ENCODE data around the gene IREB2.

Gene IREB2

GRCh38 chr15:78405336-78405924 is 32.6 kb upstream of the IREB2 start:
- in situ Hi-C loops (cut with HindIII; ENCODE audit: low sequenced_read_pairs) = loop anchor here (25.0 kb wide), 1 partner anchor 93 kb away; no protein-coding TSS in a partner anchor

- in situ Hi-C loops (cut with HindIII; ENCODE audit: low sequenced_read_pairs) = loop anchor here (25.0 kb wide), 1 partner anchor 94 kb away; no protein-coding TSS in a partner anchor
Measured at GRCh38 chr15:78406016-78406585, 31.9 kb upstream of the IREB2 start.

GRCh38 chr15:78407608-78408354 is 30.2 kb upstream of the IREB2 start:
- in situ Hi-C loops (cut with HindIII; ENCODE audit: low sequenced_read_pairs) = loop anchor here (25.0 kb wide), 1 partner anchor 95 kb away; no protein-coding TSS in a partner anchor

GRCh38 chr15:78408355-78408640 is 29.7 kb upstream of the IREB2 start:
- in situ Hi-C loops (cut with HindIII; ENCODE audit: low sequenced_read_pairs) = loop anchor here (25.0 kb wide), 1 partner anchor 96 kb away; no protein-coding TSS in a partner anchor

GRCh38 chr15:78408961-78409360 is 29.1 kb upstream of the IREB2 start:
- in situ Hi-C loops (cut with HindIII; ENCODE audit: low sequenced_read_pairs) = loop anchor here (25.0 kb wide), 1 partner anchor 97 kb away; no protein-coding TSS in a partner anchor

- in situ Hi-C loops (cut with HindIII; ENCODE audit: low sequenced_read_pairs) = loop anchor here (25.0 kb wide), 1 partner anchor 99 kb away; no protein-coding TSS in a partner anchor
Measured at GRCh38 chr15:78411061-78411460, 27.0 kb upstream of the IREB2 start.

GRCh38 chr15:78414621-78415250 is 23.3 kb upstream of the IREB2 start:
- in situ Hi-C loops (cut with HindIII; ENCODE audit: low sequenced_read_pairs) = loop anchor here (25.0 kb wide), 1 partner anchor 102 kb away; no protein-coding TSS in a partner anchor

- in situ Hi-C loops (cut with HindIII; ENCODE audit: low sequenced_read_pairs) = loop anchor here (25.0 kb wide), 1 partner anchor 103 kb away; no protein-coding TSS in a partner anchor
Measured at GRCh38 chr15:78415284-78415683, 22.7 kb upstream of the IREB2 start.

GRCh38 chr15:78417754-78418630 is 20.0 kb upstream of the IREB2 start:
- in situ Hi-C loops (cut with HindIII; ENCODE audit: low sequenced_read_pairs) = loop anchor here (25.0 kb wide), 1 partner anchor 106 kb away; no protein-coding TSS in a partner anchor

GRCh38 chr15:78418686-78419085 is 19.3 kb upstream of the IREB2 start:
- in situ Hi-C loops (cut with HindIII; ENCODE audit: low sequenced_read_pairs) = loop anchor here (25.0 kb wide), 1 partner anchor 106 kb away; no protein-coding TSS in a partner anchor

GRCh38 chr15:78419367-78419766 is 18.6 kb upstream of the IREB2 start:
- in situ Hi-C loops (cut with HindIII; ENCODE audit: low sequenced_read_pairs) = loop anchor here (25.0 kb wide), 1 partner anchor 107 kb away; no protein-coding TSS in a partner anchor

GRCh38 chr15:78420220-78420619 is 17.8 kb upstream of the IREB2 start:
- in situ Hi-C loops (cut with HindIII; ENCODE audit: low sequenced_read_pairs) = loop anchor here (25.0 kb wide), 1 partner anchor 108 kb away; no protein-coding TSS in a partner anchor

- in situ Hi-C loops (cut with HindIII; ENCODE audit: low sequenced_read_pairs) = loop anchor here (25.0 kb wide), 1 partner anchor 108 kb away; no protein-coding TSS in a partner anchor
Measured at GRCh38 chr15:78420766-78421165, 17.2 kb upstream of the IREB2 start.

GRCh38 chr15:78421238-78421965 is 16.6 kb upstream of the IREB2 start:
- in situ Hi-C loops (cut with HindIII; ENCODE audit: low sequenced_read_pairs) = loop anchor here (25.0 kb wide), 1 partner anchor 109 kb away; no protein-coding TSS in a partner anchor

- in situ Hi-C loops (cut with HindIII; ENCODE audit: low sequenced_read_pairs) = loop anchor here (25.0 kb wide), 1 partner anchor 110 kb away; no protein-coding TSS in a partner anchor
Measured at GRCh38 chr15:78422571-78423340, 15.3 kb upstream of the IREB2 start.

GRCh38 chr15:78424673-78425072 is 13.3 kb upstream of the IREB2 start:
- in situ Hi-C loops (cut with HindIII; ENCODE audit: low sequenced_read_pairs) = loop anchor here (25.0 kb wide), 1 partner anchor 112 kb away; no protein-coding TSS in a partner anchor

GRCh38 chr15:78425643-78426042 is 12.4 kb upstream of the IREB2 start:
- in situ Hi-C loops (cut with HindIII; ENCODE audit: low sequenced_read_pairs) = no loop called here

- in situ Hi-C loops (cut with HindIII; ENCODE audit: low sequenced_read_pairs) = no loop called here
Measured at GRCh38 chr15:78426300-78426699, 11.7 kb upstream of the IREB2 start.
